GM19395 (cell line): ENCODE results near the gene PTAFR.

Experiments
- ATAC-seq: cut with Tn5 transposase; IDR thresholded peaks from one replicate; pipeline ENCODE4 v1.9.1; 2021; ENCODE audit warnings: mild to moderate bottlenecking, moderate library complexity; ENCODE audit not compliant: unreplicated experiment

PTAFR gene

DNA sequence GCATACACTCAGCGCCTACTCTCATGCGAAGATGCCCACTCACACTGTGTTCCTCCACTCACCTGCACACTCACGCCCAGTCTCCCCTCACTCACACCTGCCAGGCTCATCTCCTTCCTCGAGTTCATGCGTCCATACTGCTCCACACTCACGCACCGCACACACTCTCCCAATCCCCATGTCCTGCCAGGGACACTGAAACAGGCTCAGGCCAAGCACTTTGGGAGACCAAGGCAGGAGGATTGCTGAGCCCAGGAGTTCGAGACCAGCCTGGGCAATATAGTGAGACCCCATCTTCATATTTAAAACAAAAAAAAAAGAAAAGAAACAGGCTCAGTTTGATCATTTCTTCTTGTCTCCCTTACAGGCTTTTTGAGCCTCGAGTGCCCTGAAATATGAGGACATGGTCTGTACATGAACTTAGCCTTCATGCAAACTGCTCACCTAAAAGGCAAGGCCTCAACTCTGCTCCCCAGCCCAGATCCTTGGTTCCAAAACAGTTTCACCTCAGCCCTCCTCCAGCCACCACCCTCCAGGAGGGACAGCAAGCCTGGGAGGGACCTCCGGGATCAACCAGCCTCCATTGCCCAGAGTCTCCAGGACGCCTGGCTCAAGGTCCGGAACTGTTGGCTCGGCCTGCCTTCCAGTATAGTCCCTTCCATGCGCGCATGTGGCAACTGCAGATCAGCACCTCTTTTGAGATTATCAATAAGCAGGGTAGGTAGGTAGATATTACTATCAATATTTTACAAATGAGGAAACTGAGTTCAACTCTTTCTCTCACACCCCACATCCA, 2.4 kb upstream of the PTAFR start:
- ATAC-seq, result no peak

DNA sequence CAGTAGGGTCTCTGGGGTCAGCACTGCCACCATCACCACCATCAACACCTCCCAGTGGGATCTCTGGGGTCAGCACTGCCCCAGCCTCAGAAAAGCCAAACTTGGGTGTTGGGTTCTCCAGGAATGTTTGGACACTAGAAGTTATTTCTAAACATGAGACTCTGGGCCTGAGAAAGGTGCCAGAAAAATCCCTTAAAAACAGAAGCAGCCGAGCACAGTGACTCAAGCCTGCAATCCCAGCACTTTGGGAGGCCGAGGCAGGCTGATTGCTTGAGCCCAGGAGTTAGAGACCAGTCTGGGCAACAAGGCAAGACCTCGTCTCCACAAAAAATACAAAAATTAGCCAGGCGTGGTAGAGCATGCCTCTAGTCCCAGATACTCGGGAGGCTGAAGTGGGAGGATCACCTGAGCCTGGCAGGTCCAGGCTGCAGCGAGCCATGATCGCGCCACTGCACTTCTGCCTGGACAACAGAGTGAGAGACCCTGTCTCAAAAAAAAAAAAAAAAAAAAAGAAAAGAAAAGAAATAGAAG, 470 bp downstream of the PTAFR start:
- no peak for ATAC-seq

DNA sequence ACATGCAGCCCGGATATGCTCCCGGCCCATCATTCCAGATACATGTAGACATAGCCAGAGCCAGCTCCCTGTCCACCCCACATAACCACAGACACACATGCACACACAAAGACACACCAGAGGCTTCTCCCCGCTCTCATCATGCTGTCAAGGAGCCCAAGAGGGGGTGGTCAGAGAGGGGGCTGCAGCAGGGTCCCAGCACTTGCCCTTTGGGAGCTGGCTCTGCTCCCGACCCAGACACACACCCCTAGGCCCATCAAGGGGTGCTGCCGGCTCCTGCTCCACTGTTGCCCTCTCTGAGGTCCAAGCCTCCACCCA, 2.6 kb downstream of the PTAFR start:
- no peak for ATAC-seq

DNA sequence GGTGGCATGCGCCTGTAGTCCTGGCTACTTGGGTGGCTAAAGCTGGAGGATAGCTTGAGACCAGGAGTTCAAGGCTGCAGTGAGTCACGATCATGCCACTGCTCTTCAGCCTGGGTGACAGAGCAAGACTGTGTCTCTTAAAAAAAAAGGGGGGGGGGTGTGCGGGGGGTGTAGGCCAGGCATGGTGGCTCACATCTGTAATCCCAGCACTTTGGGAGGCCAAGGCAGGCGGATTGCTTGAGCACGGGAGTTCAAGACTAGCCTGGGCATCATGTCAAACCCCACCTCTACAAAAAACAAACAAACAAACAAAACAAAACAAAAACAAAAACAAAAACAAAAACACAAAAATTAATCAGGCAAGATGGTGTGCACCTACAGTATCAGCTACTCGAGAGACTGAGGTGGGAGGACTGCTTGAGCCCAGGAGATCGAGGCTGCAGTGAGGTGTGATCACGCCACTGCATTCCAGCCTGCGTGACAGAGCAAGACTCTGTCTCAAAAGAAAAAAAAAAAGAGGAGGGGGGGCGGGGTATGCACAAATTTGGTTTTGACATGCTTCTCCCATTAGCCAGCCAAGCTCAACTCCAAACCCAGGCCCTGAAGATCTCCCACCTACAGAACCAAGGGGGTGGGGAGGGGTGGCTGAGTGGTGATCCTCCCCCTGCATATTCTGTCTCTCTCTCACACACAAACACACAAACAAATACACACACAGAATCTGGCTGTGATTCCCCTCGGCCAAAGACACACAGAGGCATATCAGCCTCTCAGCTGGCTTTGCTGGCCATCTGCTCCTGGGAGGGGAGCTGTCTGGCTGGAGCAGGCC, 3.1 kb downstream of the PTAFR start:
- no peak for ATAC-seq

DNA sequence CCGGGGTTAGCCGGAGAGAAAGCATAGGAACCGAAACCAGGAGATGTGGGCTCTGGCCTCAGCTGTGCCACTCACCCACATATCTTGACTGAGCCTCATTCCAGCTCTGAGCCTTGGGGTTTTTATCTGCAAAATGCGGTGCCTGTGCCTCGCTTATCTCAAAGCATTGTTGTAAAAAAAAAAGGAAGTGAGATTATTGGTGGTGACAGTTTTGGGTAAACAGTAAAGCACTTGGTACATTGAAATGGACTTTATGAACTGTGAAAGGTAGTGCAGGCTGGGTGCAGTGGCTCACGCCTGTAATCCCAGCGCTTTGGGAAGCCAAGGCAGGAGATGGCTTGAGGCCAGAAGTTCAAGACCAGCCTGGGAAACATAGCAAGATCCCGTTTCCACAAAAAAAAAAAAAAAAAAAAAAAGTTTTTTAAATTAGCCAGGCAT, 3.8 kb downstream of the PTAFR start:
- peak; percentile 70 for ATAC-seq

DNA sequence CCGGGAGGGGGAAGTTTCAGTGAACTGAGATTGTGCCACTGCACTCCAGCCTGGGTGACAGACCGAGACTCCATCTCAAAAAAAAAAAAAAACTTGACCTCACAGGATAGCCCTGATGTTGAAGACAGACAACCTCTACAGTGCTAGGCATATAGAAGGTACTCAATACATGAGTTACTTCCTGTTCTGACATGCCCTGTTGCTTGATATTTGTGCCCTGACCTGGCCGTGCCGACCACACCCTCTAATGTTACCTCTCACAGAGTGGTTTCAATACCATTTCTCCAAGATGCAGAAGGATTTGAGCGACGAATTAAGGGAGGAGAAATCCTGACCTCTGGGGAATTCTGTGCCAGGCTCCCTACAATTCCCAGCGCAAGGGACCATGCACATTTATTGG, 5.2 kb downstream of the PTAFR start:
- no peak for ATAC-seq

DNA sequence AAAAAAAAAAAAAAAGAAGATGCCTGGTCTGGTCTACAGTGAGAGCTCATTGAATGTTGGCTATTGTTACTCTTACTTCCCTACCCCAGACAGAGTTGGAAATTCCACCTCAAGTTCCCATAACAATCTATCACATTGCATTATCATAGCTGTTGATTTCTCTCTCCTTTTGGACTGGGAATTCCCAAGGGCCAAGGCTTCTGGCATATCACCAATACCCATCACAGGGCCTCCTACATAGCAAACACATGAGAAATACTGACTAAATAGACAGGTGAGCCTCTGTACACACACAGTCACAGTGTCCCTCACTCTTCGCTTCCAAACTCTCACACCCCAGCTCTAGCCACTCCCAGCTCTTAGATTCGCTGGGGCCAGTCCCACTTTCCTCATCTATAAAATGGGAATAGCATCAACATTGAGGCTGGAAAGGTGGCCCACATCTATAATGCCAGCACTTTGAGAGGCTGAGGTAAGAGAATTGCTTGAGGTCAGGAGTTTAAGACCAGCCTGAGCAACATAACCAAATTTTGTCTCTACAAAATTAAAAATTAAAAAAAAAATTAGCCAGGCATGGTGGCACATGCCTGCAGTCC, 6.4 kb downstream of the PTAFR start:
- no peak for ATAC-seq

DNA sequence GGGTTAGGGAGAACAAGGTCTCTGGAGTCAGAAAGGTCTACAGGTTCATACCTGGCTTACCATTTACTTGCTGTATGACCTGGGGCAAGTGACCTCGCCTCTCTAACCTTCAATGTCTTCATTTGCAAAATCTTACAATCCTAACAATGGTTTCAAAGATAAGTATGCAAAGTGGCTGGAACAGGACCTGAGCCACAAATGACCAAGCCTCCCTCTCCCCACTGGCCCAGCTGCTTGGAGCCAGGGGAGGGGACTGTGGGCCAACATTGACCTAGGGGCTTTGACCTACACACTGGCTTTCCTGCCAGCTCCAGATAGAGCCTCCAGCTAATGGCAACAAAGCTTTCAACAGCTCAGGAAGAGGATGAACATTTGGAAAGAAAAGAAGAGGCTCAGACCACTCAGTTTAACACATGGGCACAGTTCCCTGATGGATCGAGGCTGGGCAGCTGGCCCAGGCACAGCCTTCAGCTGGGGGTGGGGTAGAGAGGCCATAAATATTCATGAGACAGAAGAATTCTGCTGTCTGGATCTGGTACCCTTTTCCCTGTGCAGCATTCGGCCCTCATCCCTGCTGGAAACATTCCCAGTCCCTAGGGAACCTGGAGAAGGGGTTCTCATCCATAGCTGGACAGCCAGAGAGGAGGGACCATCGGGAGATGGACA, 12.9 kb downstream of the PTAFR start:
- no peak for ATAC-seq

DNA sequence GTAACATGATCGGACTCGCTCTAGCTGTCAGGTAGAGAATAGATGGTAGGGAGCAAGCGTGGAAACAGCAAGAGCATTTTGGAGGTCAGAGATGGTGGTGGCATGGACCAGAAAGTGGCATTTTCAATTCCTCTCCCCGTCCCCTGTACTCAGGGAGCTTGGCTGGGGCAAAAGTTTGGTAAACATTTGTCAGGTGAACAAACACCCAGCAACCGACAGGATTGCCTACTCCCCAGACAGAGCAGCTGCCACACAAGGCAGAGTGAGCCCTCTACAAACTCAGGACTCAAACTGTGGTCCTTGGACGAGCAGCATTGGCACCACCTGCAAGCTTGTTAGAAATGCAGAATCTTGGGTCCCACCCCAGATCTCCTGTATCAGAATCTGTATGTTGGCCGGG, 14.3 kb downstream of the PTAFR start:
- no peak for ATAC-seq

DNA sequence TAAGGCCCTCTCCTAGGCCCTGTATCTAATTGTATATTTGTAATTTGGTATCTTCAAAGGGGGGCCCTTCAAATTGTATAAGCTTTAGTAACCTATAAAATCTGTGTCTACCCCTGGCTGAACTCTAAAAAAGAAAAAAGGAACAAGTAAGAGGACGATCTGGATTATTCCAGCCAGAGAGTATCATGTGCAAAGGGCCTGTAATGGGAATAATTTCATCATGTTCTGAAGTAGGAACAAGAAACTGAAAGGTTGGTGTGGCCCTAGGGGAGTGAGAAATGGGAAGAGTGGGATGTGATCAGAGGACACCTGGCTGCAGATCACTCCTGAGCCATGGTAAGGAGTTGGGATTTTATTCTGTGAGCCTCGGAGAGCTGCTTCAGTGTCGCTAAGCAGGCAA, 14.7 kb downstream of the PTAFR start:
- no peak for ATAC-seq

GRCh38 chr1:28160782-28161266, 15.7 kb downstream of the PTAFR start:
- ATAC-seq, result no peak

GRCh38 chr1:28159680-28160079, 16.8 kb downstream of the PTAFR start:
- no peak for ATAC-seq

DNA sequence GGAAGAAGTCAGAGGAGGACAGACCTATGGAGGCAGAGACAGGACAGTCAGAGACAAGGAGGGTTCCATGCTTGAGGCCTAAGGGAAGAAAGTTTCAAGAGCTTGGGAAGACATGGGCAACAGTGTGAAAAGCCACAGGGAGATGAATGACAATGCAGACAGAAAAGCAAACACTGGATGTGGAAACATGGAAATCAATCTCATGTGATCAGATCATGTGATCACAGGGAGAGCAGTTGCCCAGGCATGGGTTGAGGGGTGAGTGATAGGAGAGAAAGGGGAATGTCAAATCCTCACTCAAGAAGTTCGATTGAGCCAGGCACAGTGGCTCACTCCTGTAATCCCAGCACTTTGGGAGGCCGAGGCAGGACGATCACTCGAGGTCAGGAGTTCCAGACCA, 17.2 kb downstream of the PTAFR start:
- no peak for ATAC-seq

GRCh38 chr1:28157894-28158293, 18.6 kb downstream of the PTAFR start:
- ATAC-seq, result no peak

DNA sequence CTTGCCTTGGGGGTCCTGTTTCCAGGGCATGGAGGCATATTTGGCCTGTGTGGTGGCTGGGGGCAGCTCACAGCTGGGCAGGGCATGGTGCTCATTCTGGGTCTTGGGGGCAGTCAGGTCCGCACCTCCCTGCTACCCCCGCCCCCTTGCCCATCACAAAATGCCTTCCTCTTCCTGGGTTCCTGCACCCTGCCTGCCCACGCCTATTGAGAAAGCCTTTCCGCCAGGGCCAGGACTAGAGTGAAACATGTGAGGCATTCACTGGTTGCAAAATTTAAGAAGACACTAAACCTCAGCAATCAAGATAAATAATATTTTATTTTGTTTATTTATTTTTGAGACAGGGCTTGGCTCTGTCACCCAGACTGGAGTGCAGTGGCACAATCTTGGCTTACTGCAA, 19.7 kb downstream of the PTAFR start:
- ATAC-seq, result no peak

DNA sequence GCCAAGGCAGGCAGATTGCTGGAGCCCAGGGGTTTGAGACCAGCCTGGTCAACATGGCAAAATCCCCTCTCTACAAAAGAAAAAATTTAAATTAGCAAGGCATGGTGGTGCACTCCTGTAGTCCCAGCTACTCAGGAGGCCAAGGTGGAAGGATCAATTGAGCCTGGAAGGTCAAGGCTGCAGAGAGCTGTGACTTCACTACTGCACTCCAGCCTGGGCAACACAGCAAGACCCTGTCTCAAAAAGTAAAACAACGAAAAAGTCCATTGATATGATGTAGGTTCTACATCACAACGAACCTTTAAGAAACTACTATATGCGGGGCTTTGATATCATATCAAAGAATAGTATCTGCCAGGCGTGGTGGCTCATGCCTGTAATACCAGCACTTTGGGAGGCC, 20.9 kb downstream of the PTAFR start:
- no peak for ATAC-seq

DNA sequence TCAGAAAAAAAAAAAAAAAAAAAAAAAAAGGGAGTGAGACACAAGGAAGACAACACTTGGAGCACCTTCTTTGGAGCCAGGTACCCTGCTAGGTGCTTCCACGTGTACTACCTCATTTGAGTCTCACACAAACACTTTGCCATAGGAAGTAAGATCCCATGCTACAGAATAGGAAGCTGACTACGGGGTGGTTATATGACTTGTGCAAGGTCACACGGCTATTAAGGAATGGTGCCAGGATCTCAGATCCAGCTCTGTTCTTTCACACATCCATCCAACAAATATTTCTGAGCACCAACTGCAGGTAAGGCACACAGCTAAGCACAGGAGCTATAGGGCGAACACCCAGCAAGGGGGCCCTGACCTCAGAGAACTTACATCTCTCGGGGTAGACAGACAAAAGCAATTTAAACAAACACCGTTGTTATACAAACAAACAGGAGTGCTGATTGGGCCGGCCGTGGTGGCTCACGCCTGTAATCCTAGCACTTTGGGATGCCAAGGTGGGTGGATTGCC, 22.4 kb downstream of the PTAFR start:
- ATAC-seq, result no peak

- ATAC-seq, result no peak
Measured at GRCh38 chr1:28150125-28150780, 26.2 kb downstream of the PTAFR start.

GRCh38 chr1:28148880-28149195, 27.7 kb downstream of the PTAFR start:
- no peak for ATAC-seq

GRCh38 chr1:28147264-28148094, 29.0 kb downstream of the PTAFR start:
- ATAC-seq, result peak; percentile 19
